Neural crest cell (in vitro differentiated cells): Measurements from ENCODE around the gene CNR2. TPM values are rescaled to one million over a fixed set of nuclear protein-coding genes. Genes with fewer than 3 reads are reported as not detected.
"Not testable (repeated sequence)": the region's sequence is repeated elsewhere in the genome, so short reads cannot be mapped to it uniquely, and the experiment has no call there.

Experiments used
- DNase-seq: peaks from one replicate; pipeline ENCODE4 v3.0.0; 2021; ENCODE audit warnings: low read depth, mixed read lengths, low spot score
- H3K27ac Mint-ChIP-seq: one replicate; pipeline ENCODE4 v1.8.0; 2021; ENCODE audit warnings: mild to moderate bottlenecking, mixed read lengths; ENCODE audit not compliant: unreplicated experiment
- H3K27me3 Mint-ChIP-seq: 2 replicates; pipeline ENCODE4 v1.8.0; 2021; ENCODE audit warnings: low read depth, mild to moderate bottlenecking, mixed read lengths
- H3K36me3 Mint-ChIP-seq: 2 replicates; pipeline ENCODE4 v1.8.0; 2021; ENCODE audit warnings: low read depth, mild to moderate bottlenecking, mixed read lengths
- H3K4me1 Mint-ChIP-seq: 2 replicates; pipeline ENCODE4 v1.8.0; 2021; ENCODE audit warnings: mixed read lengths
- H3K4me3 Mint-ChIP-seq: one replicate; pipeline ENCODE4 v1.8.0; 2021; ENCODE audit warnings: mild to moderate bottlenecking, mixed read lengths
- H3K9me3 Mint-ChIP-seq: 2 replicates; pipeline ENCODE4 v1.8.0; 2021; ENCODE audit warnings: mixed read lengths
- long read RNA-seq: library from polyadenylated mRNA; unstranded; transcript quantifications from one replicate; pipeline ENCODE4 v2.0.0, GENCODE V29; 2020
- total RNA-seq: library from RNA; stranded (reverse); gene quantifications from 2 replicates; pipeline ENCODE4 v1.2.1, GENCODE V29; 2021
- TF ChIP-seq, protein P1 (sequence below): fragments of 200-600 bp; sonication (generic); conservative IDR thresholded peaks from 2 replicates; pipeline ENCODE4 v1.5.0; 2021; ENCODE audit warnings: antibody characterized with exemption, mild to moderate bottlenecking

The CNR2 gene
- not detected in 2 replicates for total RNA-seq
- long read RNA-seq: 0 reads

DNA sequence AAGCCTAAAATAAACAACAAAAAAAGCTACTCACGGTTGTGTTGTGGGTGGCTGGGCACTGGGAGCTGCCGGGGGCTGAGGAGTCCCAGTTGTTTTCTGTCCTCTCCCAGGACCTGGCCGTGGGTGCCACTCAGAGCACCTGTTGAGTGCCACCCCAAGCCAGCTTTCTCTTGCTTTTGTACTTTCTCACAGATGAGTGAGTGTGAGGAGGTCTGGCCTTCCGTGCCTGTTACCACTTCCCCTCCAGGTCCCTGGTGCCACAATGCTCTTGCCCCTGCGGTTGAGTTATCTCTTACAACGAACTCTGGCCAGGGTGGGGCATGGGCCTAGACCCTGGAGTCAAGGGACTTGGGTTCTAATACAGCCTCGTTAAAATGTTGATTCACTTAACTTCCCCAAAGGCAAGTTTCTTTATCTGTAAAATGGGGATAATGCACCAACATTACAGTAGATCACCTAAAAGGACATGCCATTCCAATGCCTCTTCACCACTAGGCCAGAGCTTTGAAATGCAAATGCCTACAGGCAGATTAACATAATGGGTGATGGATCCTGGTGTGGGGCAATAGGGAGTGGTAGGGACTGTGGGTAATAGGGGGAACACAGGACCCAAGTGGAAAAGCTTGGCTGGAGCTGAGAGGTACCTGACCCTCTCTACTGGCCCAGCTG lies at the start of gene CNR2:
Gene CNR2 (minus strand): TSS at position 151 of the 669 bp plus-strand sequence. CDS start 37,745 bp downstream, outside the sequence.
- TF ChIP-seq, protein P1, sequence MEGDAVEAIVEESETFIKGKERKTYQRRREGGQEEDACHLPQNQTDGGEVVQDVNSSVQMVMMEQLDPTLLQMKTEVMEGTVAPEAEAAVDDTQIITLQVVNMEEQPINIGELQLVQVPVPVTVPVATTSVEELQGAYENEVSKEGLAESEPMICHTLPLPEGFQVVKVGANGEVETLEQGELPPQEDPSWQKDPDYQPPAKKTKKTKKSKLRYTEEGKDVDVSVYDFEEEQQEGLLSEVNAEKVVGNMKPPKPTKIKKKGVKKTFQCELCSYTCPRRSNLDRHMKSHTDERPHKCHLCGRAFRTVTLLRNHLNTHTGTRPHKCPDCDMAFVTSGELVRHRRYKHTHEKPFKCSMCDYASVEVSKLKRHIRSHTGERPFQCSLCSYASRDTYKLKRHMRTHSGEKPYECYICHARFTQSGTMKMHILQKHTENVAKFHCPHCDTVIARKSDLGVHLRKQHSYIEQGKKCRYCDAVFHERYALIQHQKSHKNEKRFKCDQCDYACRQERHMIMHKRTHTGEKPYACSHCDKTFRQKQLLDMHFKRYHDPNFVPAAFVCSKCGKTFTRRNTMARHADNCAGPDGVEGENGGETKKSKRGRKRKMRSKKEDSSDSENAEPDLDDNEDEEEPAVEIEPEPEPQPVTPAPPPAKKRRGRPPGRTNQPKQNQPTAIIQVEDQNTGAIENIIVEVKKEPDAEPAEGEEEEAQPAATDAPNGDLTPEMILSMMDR: no peak
- no peak for DNase-seq
- no peaks in the 10 kb centered on the region for H3K9me3 Mint-ChIP-seq

DNA sequence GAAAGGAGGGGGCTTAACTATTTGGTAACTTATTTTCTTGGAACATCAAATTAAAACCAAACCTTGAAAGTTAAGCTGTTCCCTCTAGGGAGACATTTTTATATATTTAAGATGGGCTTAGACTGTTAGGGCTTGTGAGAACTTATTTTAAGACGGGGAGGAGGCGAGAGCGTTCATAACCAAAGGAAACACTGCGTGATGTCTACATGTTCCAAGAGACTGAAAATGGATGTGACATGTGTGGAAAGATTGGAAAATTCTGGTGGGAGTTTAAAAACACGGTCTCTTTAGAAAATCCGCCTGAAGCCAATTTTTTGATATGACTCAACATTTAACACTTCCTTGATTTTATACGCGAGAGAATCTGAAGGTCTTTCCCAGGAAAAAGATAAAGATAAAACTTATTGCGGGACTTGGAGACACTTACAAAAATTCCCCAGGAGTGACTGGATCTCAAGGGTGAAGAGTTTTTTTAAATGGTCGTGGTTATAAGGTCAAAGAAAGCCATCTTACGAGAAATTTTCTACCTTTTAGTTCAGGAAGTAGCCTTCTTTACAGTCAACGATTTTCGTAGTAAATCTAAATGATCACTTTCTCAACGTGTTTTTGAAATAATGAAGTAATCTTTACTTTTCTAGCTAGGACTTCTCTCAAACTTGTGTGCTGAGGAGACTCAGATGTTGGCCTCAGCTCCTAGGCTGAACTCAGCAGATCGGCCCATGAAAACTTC lies 47.3 kb upstream of the CNR2 start:
- TF ChIP-seq, protein P1: no peak
- peaks cover 2% of the 10 kb centered on the region for H3K27me3 Mint-ChIP-seq
- no peak for DNase-seq
- peak overlapping the region; percentile 100 for H3K27ac Mint-ChIP-seq
- H3K4me1 Mint-ChIP-seq: peaks cover 45% of the 10 kb centered on the region
- H3K9me3 Mint-ChIP-seq: no peaks in the 10 kb centered on the region
- H3K36me3 Mint-ChIP-seq: peaks cover 19% of the 10 kb centered on the region
- peak overlapping the region; percentile 100 for H3K4me3 Mint-ChIP-seq

More for the DNA sequence above, at the start of gene CNR2:
- Mint-ChIP-seq H3K27me3 (peaks cover 10% of the 10 kb centered on the region), H3K27ac (no peak within 1 kb of the TSS), H3K4me1 (peaks cover 4% of the 10 kb centered on the region), H3K36me3 (no peaks in the 10 kb centered on the region), H3K4me3 (no peak within 1 kb of the TSS)

DNA sequence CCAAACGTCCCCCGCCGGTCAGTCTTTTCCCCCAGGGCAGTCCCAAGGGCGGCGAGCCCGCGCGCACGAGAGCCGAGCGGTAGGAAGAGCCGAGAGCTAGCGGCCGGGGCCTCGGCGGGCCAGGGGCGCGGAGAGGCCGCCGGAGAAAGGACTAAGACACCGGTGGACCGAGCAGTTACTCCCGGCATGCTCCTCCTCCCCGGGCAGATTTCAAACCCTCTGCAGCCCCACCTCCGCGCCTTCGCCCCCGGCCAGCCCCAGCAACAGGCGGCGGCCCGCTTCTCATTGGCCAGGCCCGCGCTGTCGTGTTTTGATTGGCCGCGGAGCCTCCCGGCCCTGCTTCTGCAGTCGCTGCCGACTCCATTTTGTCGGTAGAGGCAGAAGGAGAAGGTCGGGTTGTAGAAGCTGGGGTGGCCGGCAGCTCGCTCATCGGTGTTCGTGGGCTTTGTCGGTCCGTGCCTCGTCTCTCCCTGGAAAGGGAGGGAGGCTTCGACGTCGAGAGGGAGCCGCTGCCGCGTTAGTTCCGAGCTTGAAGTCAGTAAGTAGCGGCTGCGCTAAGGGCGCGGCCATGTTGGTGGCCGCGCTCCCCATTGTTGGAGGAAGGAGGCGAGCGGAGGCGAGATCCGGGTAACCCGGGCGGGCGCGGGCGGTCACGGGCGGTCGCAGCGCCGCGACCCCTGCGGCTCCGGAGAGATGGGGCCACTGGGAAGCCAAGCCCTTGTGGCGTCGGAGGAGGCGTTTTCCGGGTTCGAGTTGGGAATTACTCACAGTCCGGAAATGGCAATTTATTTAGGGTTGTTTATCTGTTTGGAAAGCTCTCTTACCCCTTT lies 46.5 kb upstream of the CNR2 start, which contains the start of gene PNRC2:
Gene PNRC2 (plus strand): TSS at position 368 of the 830 bp plus-strand sequence. CDS start 1,630 bp downstream, outside the sequence.
- Mint-ChIP-seq H3K4me1 (peaks cover 43% of the 10 kb centered on the region), H3K4me3 (peak within 1 kb of the TSS; percentile 100), H3K9me3 (no peaks in the 10 kb centered on the region), H3K27ac (peak within 1 kb of the TSS; percentile 100), H3K36me3 (peaks cover 15% of the 10 kb centered on the region), H3K27me3 (peaks cover 2% of the 10 kb centered on the region)
- TF ChIP-seq, protein P1: no peak
- DNase-seq: peak; percentile 96

DNA sequence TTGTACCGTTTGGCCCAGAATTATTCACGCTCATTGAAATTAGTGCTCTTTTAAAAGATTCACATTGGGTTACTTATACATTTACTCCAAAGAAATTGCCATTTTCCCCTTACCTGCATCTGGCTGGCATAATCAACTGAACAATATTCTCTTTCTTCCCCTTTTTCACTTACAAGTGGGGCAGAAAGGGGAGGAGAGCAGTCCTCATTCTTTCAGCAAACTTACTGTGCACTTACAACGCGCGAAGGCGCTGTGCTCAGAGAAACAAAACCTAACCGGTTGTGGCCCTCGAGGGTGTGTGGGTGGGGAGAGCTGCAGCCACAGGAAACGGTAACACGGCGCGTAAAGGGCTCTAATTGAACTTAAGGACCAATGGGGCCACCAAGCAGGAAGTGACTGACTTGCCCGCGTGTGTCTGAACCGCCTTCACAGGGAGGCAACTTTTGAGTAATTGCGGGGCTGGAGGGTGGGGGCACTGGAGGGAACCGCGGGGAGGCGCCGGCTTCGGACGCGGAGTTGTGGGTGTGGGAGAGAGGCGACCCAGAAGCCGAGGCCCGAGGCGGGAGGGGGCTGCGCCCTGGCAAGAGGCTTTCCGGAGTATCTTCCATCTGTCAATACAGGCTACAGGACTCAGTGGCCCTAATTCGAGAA lies 45.8 kb upstream of the CNR2 start:
- TF ChIP-seq, protein P1: peak; percentile 36
- Mint-ChIP-seq H3K4me3 (peak overlapping the region; percentile 100), H3K27me3 (peaks cover 2% of the 10 kb centered on the region), H3K27ac (peak overlapping the region; percentile 96), H3K4me1 (peaks cover 36% of the 10 kb centered on the region), H3K9me3 (no peaks in the 10 kb centered on the region), H3K36me3 (peaks cover 15% of the 10 kb centered on the region)
- DNase-seq: peak; percentile 71

DNA sequence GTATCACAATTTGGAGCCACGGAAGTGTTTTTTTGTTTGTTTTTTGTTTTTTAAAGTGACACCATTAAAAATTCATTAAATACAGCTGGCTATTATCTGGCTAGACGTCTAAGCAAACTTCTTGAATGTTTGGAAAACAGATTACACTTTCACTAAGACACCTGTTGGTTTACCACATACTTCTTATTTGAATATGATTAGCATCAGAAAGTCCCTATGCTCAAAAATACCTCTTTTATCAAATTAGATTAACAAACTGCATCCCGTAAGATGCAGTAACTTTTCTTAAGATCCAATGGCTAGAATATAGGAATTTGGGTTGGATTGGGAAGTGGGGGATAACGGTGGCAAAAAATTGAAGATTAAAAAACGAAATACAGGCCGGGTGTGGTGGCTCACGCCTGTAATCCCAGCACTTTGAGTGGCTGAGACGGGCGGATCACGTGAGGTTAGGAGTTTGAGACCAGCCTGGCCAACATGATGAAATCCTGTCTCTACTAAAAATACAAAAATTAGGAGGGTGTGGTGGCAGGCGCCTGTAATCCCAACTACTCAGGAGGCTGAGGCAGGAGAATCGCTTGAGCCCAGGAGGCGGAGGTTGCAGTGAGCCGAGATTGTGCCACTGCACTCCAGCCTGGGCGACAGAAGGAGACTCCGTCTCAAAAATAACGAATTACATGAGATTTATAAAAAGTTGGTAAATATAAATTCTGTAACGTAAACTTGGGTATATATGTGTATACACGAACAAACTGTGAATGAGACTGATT lies 45.1 kb upstream of the CNR2 start:
- H3K4me3 Mint-ChIP-seq: peak overlapping the region; percentile 100
- peak overlapping the region; percentile 95 for H3K27ac Mint-ChIP-seq
- DNase-seq, H3K27me3 Mint-ChIP-seq, H3K9me3 Mint-ChIP-seq: not testable (repeated sequence)
- peaks cover 15% of the 10 kb centered on the region for H3K36me3 Mint-ChIP-seq
- peaks cover 35% of the 10 kb centered on the region for H3K4me1 Mint-ChIP-seq
